Fibroblast of pulmonary artery (primary cell): ENCODE data around the gene TCERG1L.

Source experiments
- DNase-seq: peaks from one replicate; pipeline ENCODE4 v3.0.0-alpha.2; 2010; ENCODE audit warnings: low read depth
- H3K4me3 ChIP-seq: replicated peaks from 2 replicates; pipeline ENCODE4 v1.5.1; 2011; ENCODE audit warnings: low read depth, mild to moderate bottlenecking, control low read depth, low read length, moderate library complexity
- TF ChIP-seq, protein P1 (sequence below): IDR thresholded peaks from 2 replicates; pipeline ENCODE4 v1.5.1; 2011; ENCODE audit warnings: mild to moderate bottlenecking, control low read depth, low read length, inconsistent platforms; ENCODE audit errors: missing control alignments

Gene TCERG1L

GRCh38 chr10:131272897-131273451 is 38.5 kb downstream of the TCERG1L start:
- no peak overlapping the region for H3K4me3 ChIP-seq
- TF ChIP-seq, protein P1, sequence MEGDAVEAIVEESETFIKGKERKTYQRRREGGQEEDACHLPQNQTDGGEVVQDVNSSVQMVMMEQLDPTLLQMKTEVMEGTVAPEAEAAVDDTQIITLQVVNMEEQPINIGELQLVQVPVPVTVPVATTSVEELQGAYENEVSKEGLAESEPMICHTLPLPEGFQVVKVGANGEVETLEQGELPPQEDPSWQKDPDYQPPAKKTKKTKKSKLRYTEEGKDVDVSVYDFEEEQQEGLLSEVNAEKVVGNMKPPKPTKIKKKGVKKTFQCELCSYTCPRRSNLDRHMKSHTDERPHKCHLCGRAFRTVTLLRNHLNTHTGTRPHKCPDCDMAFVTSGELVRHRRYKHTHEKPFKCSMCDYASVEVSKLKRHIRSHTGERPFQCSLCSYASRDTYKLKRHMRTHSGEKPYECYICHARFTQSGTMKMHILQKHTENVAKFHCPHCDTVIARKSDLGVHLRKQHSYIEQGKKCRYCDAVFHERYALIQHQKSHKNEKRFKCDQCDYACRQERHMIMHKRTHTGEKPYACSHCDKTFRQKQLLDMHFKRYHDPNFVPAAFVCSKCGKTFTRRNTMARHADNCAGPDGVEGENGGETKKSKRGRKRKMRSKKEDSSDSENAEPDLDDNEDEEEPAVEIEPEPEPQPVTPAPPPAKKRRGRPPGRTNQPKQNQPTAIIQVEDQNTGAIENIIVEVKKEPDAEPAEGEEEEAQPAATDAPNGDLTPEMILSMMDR, result no peak
- no peak for DNase-seq

DNA sequence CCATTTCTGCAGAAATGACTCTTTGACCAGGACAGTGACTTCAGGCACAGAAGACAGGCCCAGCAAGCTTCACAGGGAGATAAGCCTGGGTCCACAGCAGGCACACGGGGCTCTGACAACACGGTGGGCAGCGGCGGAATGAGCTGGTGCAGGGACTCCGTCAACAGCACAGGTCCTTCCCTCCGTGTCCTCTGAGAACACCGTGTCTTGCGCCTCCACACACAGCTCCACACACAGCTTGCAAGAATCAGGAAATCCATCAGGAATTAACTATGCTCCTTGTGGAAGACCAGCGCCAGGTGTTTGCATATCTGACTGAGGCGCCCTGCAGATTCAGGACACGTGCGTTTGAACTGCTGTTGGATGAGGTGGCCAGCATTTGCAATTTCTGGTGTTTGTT is 39.6 kb downstream of the TCERG1L start:
- DNase-seq, result no peak
- TF ChIP-seq, protein P1, result no peak
- H3K4me3 ChIP-seq, result no peak overlapping the region

DNA sequence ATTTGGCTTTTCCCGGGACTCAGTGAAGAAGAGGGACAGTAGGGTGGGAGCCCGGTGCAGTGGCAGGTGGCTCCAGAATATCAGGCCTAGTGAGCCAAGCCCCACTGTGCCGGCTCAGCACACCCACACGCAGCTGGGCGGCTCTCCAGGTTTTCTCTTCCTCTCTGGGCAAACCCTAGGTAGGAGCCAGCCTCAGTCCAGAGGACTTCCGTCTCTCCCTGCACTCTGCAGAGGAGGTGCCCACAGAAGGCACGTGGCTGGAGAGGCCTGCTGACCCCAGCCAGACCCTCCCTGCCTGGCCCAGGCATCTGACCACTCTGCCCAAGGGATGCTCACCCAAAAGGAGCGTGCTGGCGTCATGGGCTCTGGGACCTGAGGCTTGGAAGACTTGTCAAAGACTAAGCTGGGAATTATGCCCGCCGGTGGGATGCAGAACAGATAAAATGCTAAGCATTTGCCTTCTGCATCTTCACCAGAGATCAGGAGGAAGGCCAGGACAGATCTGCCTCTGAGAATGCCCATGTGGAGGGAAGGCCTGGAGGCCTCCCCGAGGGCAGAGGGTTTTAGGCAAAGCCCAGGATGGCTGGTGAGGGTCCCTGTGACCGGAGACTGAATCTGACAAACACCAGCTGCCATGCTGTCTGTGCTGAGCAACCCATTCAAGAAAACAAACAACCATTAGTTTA is 40.2 kb downstream of the TCERG1L start:
- TF ChIP-seq, protein P1, result no peak
- no peak for DNase-seq
- H3K4me3 ChIP-seq, result no peak overlapping the region

DNA sequence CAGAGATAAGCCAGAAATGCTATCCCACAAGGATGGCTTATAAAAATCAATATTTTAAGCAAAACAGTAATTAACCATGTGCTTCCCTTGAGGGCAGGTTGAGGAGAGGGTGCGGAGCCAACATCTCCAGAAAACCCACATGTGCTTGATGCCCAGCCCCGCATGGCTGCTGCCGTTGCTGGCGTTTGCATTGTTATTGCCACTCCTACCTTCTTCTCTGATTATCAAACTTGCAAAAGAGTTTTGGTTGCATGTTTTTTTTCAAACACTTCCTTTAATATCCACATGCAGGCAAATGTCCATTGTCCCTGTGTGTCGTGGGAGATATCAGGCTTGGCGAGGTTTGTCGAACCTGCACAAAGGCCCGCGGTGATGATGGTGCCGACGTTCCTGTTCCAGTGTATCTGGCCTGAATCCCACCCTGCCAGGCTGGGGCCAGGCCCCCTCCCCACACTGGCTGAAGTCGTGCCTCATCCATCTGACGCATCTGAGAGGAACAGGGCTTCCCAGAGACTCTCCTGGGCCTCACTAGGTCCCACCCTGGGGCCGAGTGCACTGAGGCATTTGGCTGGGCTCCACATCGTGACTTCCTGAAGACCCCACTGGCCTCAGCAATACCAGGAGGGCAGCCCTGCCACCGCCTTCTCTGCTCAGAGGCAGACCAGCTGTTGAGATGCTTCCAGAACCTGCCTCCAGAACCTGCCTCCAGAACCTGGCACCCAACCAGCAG is 40.9 kb downstream of the TCERG1L start:
- no peak for DNase-seq
- no peak overlapping the region for H3K4me3 ChIP-seq
- TF ChIP-seq, protein P1, result no peak

- DNase-seq, result no peak
- TF ChIP-seq, protein P1, result no peak
- H3K4me3 ChIP-seq, result no peak overlapping the region
Measured at GRCh38 chr10:131269776-131270460, 41.6 kb downstream of the TCERG1L start.

DNA sequence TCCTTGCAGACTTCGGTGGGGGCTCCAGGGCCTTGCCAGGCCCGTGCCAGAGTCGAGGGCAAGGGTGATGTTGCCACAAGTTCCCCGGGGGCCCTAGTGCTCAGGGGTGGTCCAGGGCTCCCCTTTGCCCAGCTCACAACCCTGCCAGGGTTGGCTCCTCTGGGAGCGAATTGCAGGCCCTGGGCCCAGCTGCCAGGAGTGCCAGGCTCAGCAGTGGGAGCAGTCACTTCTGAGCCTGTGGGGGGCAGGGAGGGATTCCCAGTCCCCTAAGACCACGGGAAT is 43.8 kb downstream of the TCERG1L start:
- TF ChIP-seq, protein P1, result no peak
- DNase-seq, result no peak
- H3K4me3 ChIP-seq, result no peak overlapping the region
